GM12892 (cell line): ENCODE data around the gene NRAS.

Experiments
- POLR2A ChIP-seq: IDR thresholded peaks from 2 replicates; pipeline ENCODE4 v1.6.1; 2011; ENCODE audit warnings: low read depth, low read length, control low read depth
- POLR2AphosphoS5 ChIP-seq: IDR thresholded peaks from 2 replicates; pipeline ENCODE4 v1.6.1; 2011; ENCODE audit warnings: low read depth, low read length, control low read depth
- TAF1 ChIP-seq: IDR thresholded peaks from 2 replicates; pipeline ENCODE4 v1.6.1; 2011; ENCODE audit warnings: low read depth, mild to moderate bottlenecking, control low read depth, low read length, borderline replicate concordance

- TF ChIP-seq POLR2A (no peak), POLR2AphosphoS5 (no peak), TAF1 (no peak)
Observed at GRCh38 chr1:114671011-114671938, 45.3 kb downstream of the NRAS start.
